Stimulated activated CD8-positive, alpha-beta memory T cell treated with anti-CD3 and anti-CD28 coated beads, Interleukin-7, amount 100 ng/mL, for 1 hour (primary cell): ENCODE results near the gene MRE11.
"Not testable (repeated sequence)": the region's sequence is repeated elsewhere in the genome, so short reads cannot be mapped to it uniquely, and the experiment has no call there.

Source experiments
- DNase-seq, 2 donors: peaks; one replicate each; pipeline ENCODE4 v3.0.0-alpha.2; 2020; ENCODE audit warnings: low read depth in 2 of 2

MRE11 gene

DNA sequence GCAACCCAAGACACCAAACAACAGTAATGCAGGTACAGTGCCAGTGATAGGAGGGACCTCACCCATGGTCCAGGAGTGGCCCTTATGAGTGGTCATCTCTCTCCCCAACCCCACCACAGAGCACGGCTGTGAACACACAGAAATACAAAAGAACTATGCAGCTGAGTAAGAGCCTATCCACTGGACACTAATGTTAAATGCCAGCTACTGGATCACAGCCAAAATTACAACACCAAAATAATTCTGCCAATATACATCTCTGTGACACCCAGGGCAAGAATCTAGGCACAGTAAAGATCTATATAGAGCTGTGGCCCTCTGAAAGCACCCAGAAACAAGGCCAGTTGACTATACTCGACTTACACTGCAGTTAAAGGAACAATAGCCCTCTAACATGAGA, 69.6 kb downstream of the MRE11 start:
- no peak for DNase-seq

DNA sequence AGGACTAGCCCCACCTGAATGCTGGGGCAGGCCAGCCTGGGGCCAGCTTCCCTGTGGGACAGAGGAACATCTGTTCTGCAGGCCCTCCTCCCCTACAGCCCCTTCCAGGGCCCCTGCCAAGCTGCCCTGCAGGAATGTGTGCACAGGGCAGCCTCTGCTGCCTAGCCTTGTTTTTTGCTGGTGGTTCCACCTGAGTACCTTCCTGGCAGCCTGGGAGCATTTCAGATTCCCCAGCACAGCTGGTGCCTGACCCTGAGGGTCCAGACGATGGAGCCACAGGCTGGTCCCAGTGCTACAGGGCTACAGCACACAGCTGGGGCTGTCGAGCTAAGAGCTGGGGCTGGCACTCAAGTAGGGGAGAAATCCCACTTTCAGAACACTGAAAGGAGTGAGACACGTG, 70.1 kb downstream of the MRE11 start:
- no peak for DNase-seq

DNA sequence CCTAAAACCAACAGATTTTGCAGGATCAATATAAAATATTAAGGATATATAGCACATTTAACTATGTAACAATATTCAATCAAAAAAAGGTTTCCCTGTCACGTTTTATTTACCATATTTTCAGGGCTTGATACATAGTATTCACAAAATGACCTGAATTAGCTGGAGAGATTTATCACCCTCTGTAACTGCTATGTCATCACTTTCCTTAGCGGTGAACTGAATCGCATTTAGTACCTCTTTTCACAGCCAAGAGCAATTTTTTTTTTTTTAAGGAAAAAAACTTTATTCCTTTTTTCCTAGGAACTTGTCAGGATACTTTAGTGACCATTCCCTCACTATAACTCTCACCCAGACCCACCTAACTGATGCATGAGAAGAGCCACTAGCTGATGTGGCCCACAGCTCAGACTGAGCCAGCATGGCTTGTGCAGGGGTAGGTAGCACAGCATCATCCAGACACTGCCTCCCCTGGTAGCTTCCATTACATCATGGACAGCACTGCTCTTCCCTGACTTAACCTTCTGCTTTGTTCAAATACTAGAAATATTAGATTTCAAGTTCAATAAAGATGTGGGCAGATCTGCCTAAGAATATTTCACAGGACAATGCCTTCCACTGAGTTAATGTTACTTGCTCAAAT, 75.4 kb downstream of the MRE11 start:
- DNase-seq: no peak

DNA sequence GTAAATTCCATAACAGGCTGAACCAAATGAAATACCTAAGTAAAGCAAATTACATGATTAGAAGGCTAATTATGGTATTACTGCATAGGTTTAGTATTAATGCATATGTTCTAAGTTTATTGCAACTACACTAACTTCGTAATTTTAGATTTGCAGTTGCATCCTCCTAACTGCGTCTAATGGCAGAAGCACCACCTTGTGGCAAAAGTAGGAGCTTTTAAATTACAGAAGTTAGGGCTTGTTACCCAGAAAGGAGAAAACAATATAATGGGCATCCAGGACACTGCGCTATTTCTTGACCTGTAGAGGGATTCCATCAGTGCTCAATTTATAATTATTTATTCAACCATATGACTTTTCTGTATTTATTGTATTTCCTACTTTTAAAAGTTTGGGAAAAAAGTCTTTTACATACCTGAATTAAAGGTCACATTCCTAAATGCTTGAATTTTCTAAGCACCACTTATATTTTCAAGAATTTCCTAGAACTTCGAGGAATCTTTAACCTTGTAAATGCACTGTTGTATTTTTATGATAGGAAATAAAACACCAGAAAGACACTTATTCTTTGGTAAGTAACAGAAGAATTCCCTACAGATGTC, 76.2 kb downstream of the MRE11 start:
- DNase-seq: no peak

DNA sequence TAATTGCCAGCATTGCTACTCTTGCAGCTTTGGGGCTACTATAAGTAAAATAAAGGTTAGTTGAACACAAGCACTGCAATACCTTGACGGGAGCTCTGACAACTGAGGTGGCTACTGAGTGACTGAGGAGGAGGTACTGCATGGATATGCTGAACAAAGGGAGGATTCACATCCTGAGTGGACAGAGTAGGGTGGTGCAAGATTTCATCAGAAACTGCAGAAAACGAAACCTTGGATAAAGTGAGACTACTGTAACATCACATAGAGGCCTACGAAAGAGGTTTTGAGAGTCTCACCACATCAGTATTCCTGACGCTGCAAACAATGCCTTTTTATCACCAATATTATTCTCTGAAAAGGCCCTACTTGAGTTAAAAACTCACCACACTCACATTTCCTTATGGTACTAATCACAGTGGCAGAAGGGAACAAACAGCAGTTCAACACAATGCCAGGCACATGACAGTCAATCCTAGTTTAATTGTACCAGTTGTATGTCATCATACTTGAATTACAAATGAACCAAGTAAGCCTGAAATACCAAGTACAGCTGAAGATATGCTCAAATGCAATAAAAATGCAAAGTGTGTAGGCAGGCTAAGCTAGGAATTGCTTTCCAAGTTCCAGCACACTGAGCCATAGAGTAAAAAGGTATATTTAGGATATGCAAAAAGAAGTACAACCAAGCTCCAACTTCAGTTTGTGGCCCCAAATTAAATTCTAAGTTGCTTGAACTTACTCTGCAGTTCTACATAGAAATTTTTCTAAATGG, 88.4 kb downstream of the MRE11 start:
- no peak for DNase-seq

DNA sequence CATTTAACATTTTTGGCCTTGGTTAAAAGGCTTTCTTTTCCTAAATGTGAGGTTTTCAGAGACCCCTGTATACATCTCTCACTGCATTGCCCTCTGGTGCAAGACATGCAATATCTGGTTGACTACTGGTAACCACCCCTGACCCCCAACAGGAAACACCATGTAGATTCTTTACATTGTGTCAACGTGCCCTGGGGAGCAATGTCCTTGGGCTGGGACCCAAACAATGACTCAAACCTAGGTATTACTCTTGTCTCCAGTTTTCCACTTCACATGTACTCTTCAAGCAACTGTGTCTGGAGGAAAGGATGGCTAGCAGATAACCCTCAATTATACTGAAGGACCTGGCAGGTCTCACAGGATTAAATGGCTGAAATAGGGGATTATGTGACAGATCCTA, 91.3 kb downstream of the MRE11 start:
- no peak for DNase-seq

DNA sequence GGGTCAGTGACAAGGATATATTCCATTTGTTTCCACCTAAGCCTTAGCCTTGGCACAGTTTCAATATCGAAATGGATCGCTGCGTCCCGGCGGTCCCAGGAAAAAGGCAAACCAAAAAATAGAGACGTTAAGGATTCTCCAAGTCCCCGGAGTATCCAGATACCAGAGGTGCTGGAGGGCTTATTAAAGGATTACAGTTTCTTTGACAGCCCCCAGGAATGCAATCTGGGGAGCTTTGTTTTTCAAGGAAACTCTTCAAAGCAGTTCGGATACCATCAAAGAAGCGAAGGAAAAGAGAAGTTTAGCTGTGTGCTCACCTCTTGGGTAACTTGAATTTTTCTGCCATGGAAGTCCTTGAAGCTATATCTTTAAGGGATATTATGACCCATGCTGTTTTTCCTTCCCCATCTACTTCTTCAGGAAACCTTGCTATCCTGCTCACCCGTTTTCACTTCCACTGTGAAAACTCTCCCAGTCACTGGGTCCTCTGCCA, 91.8 kb downstream of the MRE11 start:
- no peak for DNase-seq

DNA sequence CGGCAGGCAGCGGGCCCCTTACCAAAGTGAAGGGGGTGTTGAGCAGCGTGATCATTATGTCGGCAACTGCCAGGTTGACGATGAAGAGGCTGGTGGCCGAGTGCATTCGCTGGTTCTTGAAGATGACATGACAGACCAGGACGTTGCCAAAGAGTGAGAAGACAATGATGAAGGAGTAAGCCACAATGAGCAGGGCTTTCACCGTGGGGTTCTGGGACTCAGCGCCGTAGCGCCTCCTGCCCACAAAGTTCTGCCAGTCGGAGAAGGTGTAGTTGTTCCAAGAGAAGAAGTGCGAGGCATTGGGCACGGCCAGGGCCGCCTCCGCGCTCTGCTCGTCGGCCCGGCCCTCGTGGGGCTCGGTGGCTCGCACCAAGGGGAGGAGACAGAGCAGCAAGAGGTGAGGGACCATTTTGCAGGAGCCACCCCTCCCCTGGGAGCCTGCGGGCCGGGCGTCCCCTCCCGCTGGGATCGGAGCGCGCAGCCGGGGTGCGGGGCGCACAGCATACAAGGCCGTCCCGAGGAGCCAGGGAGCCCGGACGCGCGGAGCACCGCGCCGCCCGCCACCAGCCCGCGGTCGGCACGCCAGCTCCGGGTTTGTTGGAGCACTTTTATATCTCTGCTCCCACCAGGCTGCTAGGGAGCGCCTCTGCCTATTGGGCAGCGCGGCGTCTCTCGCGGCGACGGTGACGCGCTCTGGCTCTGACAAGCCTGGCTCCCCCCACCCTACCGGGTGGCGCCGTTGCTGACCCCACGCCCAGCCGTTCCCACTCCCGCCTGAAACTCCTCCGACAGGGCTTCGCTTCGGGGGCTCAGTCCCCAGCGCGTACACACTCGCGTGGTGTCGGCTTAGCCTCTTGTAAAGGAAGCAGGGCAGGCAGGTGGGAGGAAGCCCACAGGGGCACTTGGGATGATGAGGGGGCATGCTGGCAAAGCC, 92.5 kb downstream of the MRE11 start, which contains the start of gene GPR83:
GPR83 (minus strand) TSS at position 581 of the 934 bp plus-strand sequence; CDS start at position 409, 172 bp downstream.
- no peak for DNase-seq

DNA sequence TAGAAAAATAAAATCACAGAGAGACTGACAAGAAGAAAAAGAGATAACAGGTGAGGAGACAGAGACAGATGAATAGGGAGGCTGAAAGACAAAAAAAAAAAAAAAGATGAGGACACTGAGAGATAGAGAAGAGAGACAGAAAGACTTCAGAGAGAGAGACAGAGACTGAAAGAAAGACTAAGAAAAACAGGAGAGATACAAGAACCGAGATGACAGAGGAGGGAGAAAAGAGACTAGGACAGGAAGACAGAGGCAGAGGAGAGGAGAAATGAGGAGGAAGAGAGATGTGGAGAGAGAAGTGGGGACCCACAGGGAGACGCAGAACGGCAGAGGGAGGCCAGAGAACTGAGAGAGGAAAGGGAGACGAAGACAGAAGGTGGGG, 93.2 kb downstream of the MRE11 start:
- DNase-seq: no peak

DNA sequence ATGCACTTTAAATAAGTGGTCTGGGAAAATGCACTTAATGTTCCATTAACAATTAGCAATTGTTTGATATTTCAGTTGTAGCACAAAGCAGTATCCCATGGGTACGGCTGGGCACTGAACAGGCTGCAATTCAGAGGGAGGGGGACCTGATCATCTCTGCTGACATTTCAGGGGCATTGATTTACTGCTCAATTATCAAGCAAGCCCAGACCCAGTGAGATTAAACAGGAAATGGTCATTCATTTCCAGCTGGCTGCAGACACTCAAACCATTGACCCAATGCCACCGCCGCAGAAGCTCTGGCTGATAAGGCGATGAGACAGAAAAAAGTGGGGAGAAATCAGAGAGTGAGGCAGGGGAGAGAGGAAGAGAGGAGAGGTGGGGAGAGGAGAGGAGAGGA, 93.6 kb downstream of the MRE11 start:
- DNase-seq: no peak

DNA sequence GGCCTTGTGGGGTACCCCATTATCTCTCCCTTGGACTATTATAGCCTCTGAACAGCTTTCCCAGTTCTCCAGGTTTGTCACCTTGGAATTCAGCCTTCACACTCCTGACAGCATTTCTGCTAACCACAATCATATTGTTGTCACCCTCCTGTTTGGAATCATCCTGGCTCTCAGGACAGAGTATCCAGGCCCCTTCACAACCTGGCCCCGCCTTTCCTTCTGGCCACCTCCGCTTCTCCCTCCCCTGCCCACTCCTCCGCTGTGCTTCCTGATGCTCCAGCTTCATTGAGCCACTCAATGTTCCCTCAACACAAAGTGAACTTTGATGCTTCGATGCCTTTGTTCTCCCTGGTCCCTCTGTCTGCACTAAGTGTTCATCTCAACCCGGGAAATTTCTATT, 95.5 kb downstream of the MRE11 start:
- no peak for DNase-seq

DNA sequence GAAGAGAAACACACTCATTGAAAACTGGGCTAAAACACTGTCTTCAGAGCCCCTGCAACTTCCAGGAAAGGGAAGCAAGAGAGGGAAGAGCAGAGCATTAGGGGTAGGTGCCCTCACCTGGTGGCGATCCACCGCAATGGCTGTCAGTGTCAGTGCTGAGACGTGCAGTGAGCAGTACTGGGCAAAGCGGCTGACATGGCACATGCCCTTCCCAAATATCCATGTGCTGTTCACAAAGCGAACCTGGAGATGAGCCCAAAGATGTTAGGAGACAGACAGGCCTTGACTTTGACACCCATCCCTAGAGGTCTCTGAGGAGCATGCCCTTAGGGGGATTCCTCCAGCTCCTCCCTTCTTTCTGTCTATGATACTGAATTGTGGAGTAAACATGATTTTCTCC, 97.4 kb downstream of the MRE11 start:
- no peak for DNase-seq

DNA sequence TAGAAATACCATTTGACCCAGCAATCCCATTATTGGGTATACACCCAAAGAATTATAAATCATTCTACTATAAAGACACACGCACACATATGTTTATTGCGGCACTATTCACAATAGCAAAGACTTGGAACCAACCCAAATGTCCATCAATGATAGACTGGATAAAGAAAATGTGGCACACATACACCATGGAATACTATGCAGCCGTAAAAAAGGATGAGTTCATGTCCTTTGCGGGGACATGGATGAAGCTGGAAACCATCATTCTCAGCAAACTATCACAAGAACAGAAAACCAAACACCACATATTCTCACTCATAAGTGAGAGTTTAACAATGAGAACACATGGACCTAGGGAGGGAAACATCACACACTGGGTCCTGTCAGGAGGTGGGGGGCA, 101.7 kb downstream of the MRE11 start:
- not testable (repeated sequence) for DNase-seq

DNA sequence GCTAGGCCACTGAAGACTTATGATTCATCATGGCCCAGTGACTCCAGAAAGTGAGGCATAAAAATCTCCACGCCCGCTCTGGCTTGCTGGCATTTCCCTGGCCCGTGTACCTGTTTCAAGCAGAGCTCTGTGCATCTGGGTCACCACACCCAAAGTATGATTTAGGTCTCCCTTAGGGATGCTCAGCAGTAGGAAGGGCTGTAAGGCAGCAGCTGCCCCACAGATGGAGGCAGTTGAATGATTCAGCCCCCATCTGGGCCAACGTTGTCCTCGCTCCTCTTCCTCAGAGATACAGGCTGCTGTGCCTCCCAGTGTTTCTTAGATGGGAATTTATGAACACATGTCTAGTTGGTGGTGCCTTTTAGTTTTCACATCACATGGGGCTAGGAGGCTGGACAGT, 114.0 kb downstream of the MRE11 start:
- DNase-seq: no peak

DNA sequence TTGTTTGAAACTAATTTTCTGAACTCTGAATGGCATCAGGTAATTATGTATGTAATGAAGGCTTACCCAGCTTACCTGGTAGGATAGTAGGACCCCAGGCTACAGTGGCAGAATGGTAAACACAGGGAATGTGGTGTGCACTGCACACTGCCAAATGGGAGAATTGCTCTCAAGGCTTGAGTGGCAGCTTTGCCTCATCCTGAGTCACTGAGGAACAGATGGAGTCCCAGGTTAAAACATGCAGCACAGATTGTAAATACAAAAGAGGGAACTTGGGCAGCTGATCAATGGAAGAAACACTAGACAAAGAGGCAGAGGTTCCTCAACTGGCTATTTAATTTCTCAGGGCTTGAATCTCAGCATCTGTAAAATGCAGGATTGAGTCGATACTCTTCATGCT, 116.8 kb downstream of the MRE11 start:
- no peak for DNase-seq

DNA sequence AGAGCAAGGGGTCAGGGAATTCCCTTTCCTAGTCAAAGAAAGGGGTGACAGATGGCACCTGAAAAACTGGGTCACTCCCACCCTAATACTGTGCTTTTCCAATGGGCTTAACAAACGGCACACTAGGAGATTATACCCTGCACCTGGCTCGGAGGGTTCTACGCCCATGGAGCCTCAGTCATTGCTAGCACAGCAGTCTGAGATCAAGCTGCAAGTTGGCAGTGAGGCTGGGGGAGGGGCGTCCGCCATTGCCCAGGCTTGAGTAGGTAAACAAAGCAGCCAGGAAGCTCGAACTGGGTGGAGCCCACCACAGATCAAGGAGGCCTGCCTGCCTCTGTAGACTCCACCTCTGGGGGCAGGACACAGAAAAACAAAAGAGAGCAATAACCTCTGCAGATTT, 123.1 kb downstream of the MRE11 start:
- not testable (repeated sequence) for DNase-seq
